ENCODE data around the gene AGAP1.
"Not testable (repeated sequence)": the region's sequence is repeated elsewhere in the genome, so short reads cannot be mapped to it uniquely, and the experiment has no call there.

AGAP1 gene

GRCh38 chr2:235596272-235596671 is 102.4 kb downstream of the AGAP1 start:
- no peak for DNase-seq

- no peak for DNase-seq
Observed at GRCh38 chr2:235597081-235597615, 103.3 kb downstream of the AGAP1 start.

- DNase-seq: no peak
Observed at GRCh38 chr2:235598026-235598425, 104.2 kb downstream of the AGAP1 start.

GRCh38 chr2:235598532-235599531 is 105.0 kb downstream of the AGAP1 start:
- no peak for DNase-seq

GRCh38 chr2:235599596-235600338 is 105.9 kb downstream of the AGAP1 start:
- DNase-seq: no peak

GRCh38 chr2:235600406-235600805 is 106.6 kb downstream of the AGAP1 start:
- DNase-seq: no peak

- DNase-seq: no peak
Observed at GRCh38 chr2:235600926-235601325, 107.1 kb downstream of the AGAP1 start.

- no peak for DNase-seq
Observed at GRCh38 chr2:235601960-235602704, 108.3 kb downstream of the AGAP1 start.

GRCh38 chr2:235602971-235603370 is 109.1 kb downstream of the AGAP1 start:
- DNase-seq: not testable (repeated sequence)

GRCh38 chr2:235603659-235604058 is 109.8 kb downstream of the AGAP1 start:
- no peak for DNase-seq

- peak; percentile 87 for DNase-seq
Observed at GRCh38 chr2:235605312-235606003, 111.6 kb downstream of the AGAP1 start.

GRCh38 chr2:235606004-235606715 is 112.3 kb downstream of the AGAP1 start:
- DNase-seq: no peak

- no peak for DNase-seq
Observed at GRCh38 chr2:235607546-235608199, 113.8 kb downstream of the AGAP1 start.

- DNase-seq: no peak
Observed at GRCh38 chr2:235608200-235608887, 114.5 kb downstream of the AGAP1 start.

GRCh38 chr2:235609321-235609720 is 115.5 kb downstream of the AGAP1 start:
- no peak for DNase-seq

GRCh38 chr2:235609746-235610145 is 115.9 kb downstream of the AGAP1 start:
- DNase-seq: no peak

GRCh38 chr2:235610696-235611257 is 116.9 kb downstream of the AGAP1 start:
- DNase-seq: no peak

GRCh38 chr2:235611349-235611748 is 117.5 kb downstream of the AGAP1 start:
- no peak for DNase-seq

- no peak for DNase-seq
Observed at GRCh38 chr2:235611756-235612155, 117.9 kb downstream of the AGAP1 start.
